Measurements from ENCODE around the gene RAB20. TPM values are rescaled to one million over a fixed set of nuclear protein-coding genes. Genes with fewer than 3 reads are reported as not detected.

Gene RAB20
- total and polyA plus RNA-seq, 9 of the 15 experiments (the other 6 are each of a cell fraction or from before 2014, with no cell fraction given) = 0.62 to 9.2 (median 5.4) TPM

GRCh38 chr13:110549795-110550160, 11.7 kb downstream of the RAB20 start:
- FAIRE-seq (no peak), DNase-seq (ENCODE audit: extremely low read depth in 1 of 4, low spot score in 3 of 4) (no peak), ATAC-seq (no peak)
- no peaks in the 10 kb centered on the region for H3K36me3 ChIP-seq (ENCODE audit: control insufficient read depth, insufficient read depth, low read length)
- POLR2A ChIA-PET = interaction anchor here (0.6 kb wide), 2 partner anchors 14 to 40 kb away, joined by 3 read pairs; no protein-coding TSS in a partner anchor
- H3K79me2 ChIP-seq (ENCODE audit: control insufficient read depth, insufficient read depth, low read length) = peaks cover 14% of the 10 kb centered on the region; the same call in 2 of the 3 replicates
- 49% methylated on average over 6 of the region's 11 CpGs for WGBS (ENCODE audit: insufficient coverage, low coverage, missing lambda C conversion rate)
- no peak for TF ChIP-seq DDX20 (tag; IDR thresholded peaks at IDR 0.05; ENCODE audit: low read depth)
- TF ChIP-seq LEF1 (IDR thresholded peaks at IDR 0.05) = no peak
- no peak for TF ChIP-seq CHD1 (IDR thresholded peaks at IDR 0.05; ENCODE audit: low read length)
- TF ChIP-seq TAF7 (tag; IDR thresholded peaks at IDR 0.05) = no peak
- TF ChIP-seq DPF2 (IDR thresholded peaks at IDR 0.05) = no peak
- TF ChIP-seq BDP1 (IDR thresholded peaks at IDR 0.05; ENCODE audit: insufficient read depth, insufficient read length) = no peak
- no peak for TF ChIP-seq KDM5B (IDR thresholded peaks at IDR 0.05; ENCODE audit: insufficient replicate concordance, low read depth, low read length)
- no peak for TF ChIP-seq ZBTB40 (IDR thresholded peaks at IDR 0.05)
- TF ChIP-seq ZBTB40 (CRISPR knock-in tag; IDR thresholded peaks at IDR 0.05) = no peak
- no peak for TF ChIP-seq SMAD1 (IDR thresholded peaks at IDR 0.05; ENCODE audit: low read depth, low read length, partially characterized antibody)
- H3K9me1 ChIP-seq (ENCODE audit: control insufficient read depth, insufficient read depth, low read length) = no peaks in the 10 kb centered on the region
- CTCF ChIA-PET (ENCODE audit: low intra/inter-chr PET ratio) = no interaction called here
- no peaks in the 10 kb centered on the region for H4K20me1 ChIP-seq (replicated peaks; ENCODE audit: control insufficient read depth, insufficient read depth, low read length)
- H3K9me3 ChIP-seq (replicated peaks; ENCODE audit: control insufficient read depth, insufficient read depth, low read depth, low read length) = no peaks in the 10 kb centered on the region
- in situ Hi-C loops (cut with MboI) (no loop called here), intact Hi-C loops (cut with micrococcal nuclease) (no loop called here)
- peaks cover 0 to 8% of the 10 kb centered on the region in 2 experiments; a peak in 2 of 5 replicates for H3K4me1 ChIP-seq (replicated peaks in 1 of 2; ENCODE audit: control insufficient read depth in 2 of 2, insufficient read depth in 2 of 2, low read length in 2 of 2)
- no peak overlapping the region for H2AFZ ChIP-seq (ENCODE audit: low read depth, low read length)
- H3K9ac ChIP-seq (ENCODE audit: insufficient read depth in 1 of 2, low read depth in 2 of 2, low read length in 2 of 2) = no peak overlapping the region
- H3K27ac ChIP-seq (ENCODE audit: extremely low read depth, low read depth, low read length) = no peak overlapping the region
- H3K4me2 ChIP-seq (ENCODE audit: insufficient read depth, low read length) = no peak overlapping the region
- H3K27me3 ChIP-seq (ENCODE audit: control insufficient read depth in 2 of 2, insufficient read depth in 2 of 2, low read length in 2 of 2) = no peaks in the 10 kb centered on the region
- no TSS peak for BruUV-seq (replicated peaks)
- H3K4me3 ChIP-seq = no peak overlapping the region
